SK-N-MC (cell line): ENCODE results near the gene ELMO1.

ENCODE experiments used
- EZH2 ChIP-seq: fragments of 200-600 bp; sonication (generic); IDR thresholded peaks from one replicate; pipeline ENCODE4 v1.6.1; 2017; ENCODE audit warnings: antibody characterized with exemption
- FOXP2 ChIP-seq: optimal IDR thresholded peaks from 2 replicates; pipeline ENCODE3; 2011; ENCODE audit warnings: mild to moderate bottlenecking, moderate library complexity; ENCODE audit not compliant: insufficient read depth; ENCODE audit errors: extremely low read length, control extremely low read depth
- POLR2AphosphoS5 ChIP-seq: IDR thresholded peaks from 2 replicates; pipeline ENCODE4 v1.6.1; 2012; ENCODE audit warnings: mild to moderate bottlenecking, low read depth, low read length, borderline replicate concordance

GRCh38 chr7:37368540-37368939 lies 80.1 kb downstream of the ELMO1 start:
- no peak for TF ChIP-seq POLR2AphosphoS5
- no peak for TF ChIP-seq EZH2
- no peak for TF ChIP-seq FOXP2
